Loucy (cell line): ENCODE data around the gene WASL.
"Not testable (repeated sequence)": the region's sequence is repeated elsewhere in the genome, so short reads cannot be mapped to it uniquely, and the experiment has no call there.

Experiments
- H2AFZ ChIP-seq: fragments of 200-600 bp; sonication (generic); 2 replicates; pipeline ENCODE4 v1.6.0; 2016; ENCODE audit warnings: antibody characterized with exemption, mild to moderate bottlenecking, low read length, moderate library complexity
- H3F3A ChIP-seq: fragments of 200-600 bp; 2 replicates; pipeline ENCODE4 v1.6.0; 2016; ENCODE audit warnings: antibody characterized with exemption, low read depth, mild to moderate bottlenecking
- H3K27me3 ChIP-seq: fragments of 200-600 bp; sonication (generic); 2 replicates; pipeline ENCODE4 v1.6.1; 2014; ENCODE audit warnings: low read length, mild to moderate bottlenecking; ENCODE audit not compliant: insufficient read depth, poor library complexity, severe bottlenecking
- H3K36me3 ChIP-seq: fragments of 200-600 bp; sonication (generic); 2 replicates; pipeline ENCODE4 v1.6.1; 2016; ENCODE audit warnings: low read length; ENCODE audit not compliant: insufficient read depth
- H3K4me1 ChIP-seq: fragments of 200-600 bp; sonication (generic); 2 replicates; pipeline ENCODE4 v1.5.1; 2014; ENCODE audit warnings: low read length, mild to moderate bottlenecking; ENCODE audit not compliant: insufficient read depth, poor library complexity, severe bottlenecking
- H3K4me2 ChIP-seq: fragments of 200-600 bp; sonication (generic); 2 replicates; pipeline ENCODE4 v1.6.0; 2014; ENCODE audit warnings: antibody characterized with exemption, low read length, low read depth, mild to moderate bottlenecking; ENCODE audit not compliant: poor library complexity, severe bottlenecking
- H3K4me3 ChIP-seq: fragments of 200-600 bp; sonication (generic); 2 replicates; pipeline ENCODE4 v1.5.1; 2014; ENCODE audit warnings: low read length, mild to moderate bottlenecking, mixed read lengths; ENCODE audit not compliant: poor library complexity, severe bottlenecking
- H3K79me2 ChIP-seq: fragments of 200-600 bp; sonication (generic); 2 replicates; pipeline ENCODE4 v1.6.1; 2014; ENCODE audit warnings: low read length; ENCODE audit not compliant: insufficient read depth
- H3K9ac ChIP-seq: fragments of 200-600 bp; sonication (generic); 2 replicates; pipeline ENCODE4 v1.6.0; 2014; ENCODE audit warnings: mild to moderate bottlenecking, low read depth, low read length, moderate library complexity; ENCODE audit not compliant: poor library complexity, severe bottlenecking
- H3K9me2 ChIP-seq: fragments of 200-600 bp; sonication (generic); replicated peaks from 2 replicates; pipeline ENCODE4 v1.6.1; 2016; ENCODE audit warnings: low read depth, low read length, mixed read lengths
- H3K9me3 ChIP-seq: fragments of 200-600 bp; sonication (generic); 2 replicates; pipeline ENCODE4 v1.6.1; 2014; ENCODE audit warnings: mild to moderate bottlenecking, antibody characterized with exemption, low read length, low read depth; ENCODE audit not compliant: insufficient read depth
- H4K20me1 ChIP-seq: fragments of 200-600 bp; sonication (generic); 2 replicates; pipeline ENCODE4 v1.6.0; 2014; ENCODE audit warnings: antibody characterized with exemption, low read length, mild to moderate bottlenecking; ENCODE audit not compliant: insufficient read depth, poor library complexity, severe bottlenecking
- CTCF ChIP-seq: fragments of 200-600 bp; sonication (generic); conservative IDR thresholded peaks from 2 replicates; pipeline ENCODE4 v1.5.1; 2014; ENCODE audit warnings: mild to moderate bottlenecking, antibody characterized with exemption, low read length
- EZH2phosphoT487 ChIP-seq: fragments of 200-600 bp; IDR thresholded peaks from 2 replicates; pipeline ENCODE4 v1.6.1; 2018; ENCODE audit warnings: antibody characterized with exemption, mild to moderate bottlenecking, moderate library complexity, borderline replicate concordance

WASL gene

GRCh38 chr7:123724817-123725253 is 24.0 kb downstream of the WASL start:
- Histone ChIP-seq H3K4me1 (peaks cover 22% of the 10 kb centered on the region), H3K9ac (no peak overlapping the region), H3K9me3 (no peaks in the 10 kb centered on the region), H3K27me3 (no peaks in the 10 kb centered on the region), H3K36me3 (no peaks in the 10 kb centered on the region), H3K4me3 (peak overlapping the region; percentile 50), H4K20me1 (peaks cover 68% of the 10 kb centered on the region), H2AFZ (no peak overlapping the region), H3F3A (no peaks in the 10 kb centered on the region), H3K4me2 (peak overlapping the region; percentile 61), H3K79me2 (peaks cover 92% of the 10 kb centered on the region), H3K9me2 (no peaks in the 10 kb centered on the region)
- TF ChIP-seq CTCF (no peak), EZH2phosphoT487 (no peak)

- Histone ChIP-seq H3K4me2 (peak overlapping the region; percentile 61), H3K9ac (no peak overlapping the region), H3K36me3 (no peaks in the 10 kb centered on the region), H3K4me3 (no peak overlapping the region), H3K9me3 (no peaks in the 10 kb centered on the region), H3K27me3 (no peaks in the 10 kb centered on the region), H3K79me2 (peaks cover 92% of the 10 kb centered on the region), H4K20me1 (peaks cover 77% of the 10 kb centered on the region), H3F3A (no peaks in the 10 kb centered on the region), H3K9me2 (no peaks in the 10 kb centered on the region), H2AFZ (no peak overlapping the region), H3K4me1 (peaks cover 25% of the 10 kb centered on the region)
- TF ChIP-seq CTCF (no peak), EZH2phosphoT487 (no peak)
These were observed 24.9 kb downstream of the WASL start for GRCh38 chr7:123723913-123724312.

- H3K9me3 ChIP-seq, H3K4me3 ChIP-seq, H3K9me2 ChIP-seq, H3F3A ChIP-seq, H3K9ac ChIP-seq, H2AFZ ChIP-seq, H3K36me3 ChIP-seq, H3K4me2 ChIP-seq, H3K27me3 ChIP-seq: not testable (repeated sequence)
- Histone ChIP-seq H3K79me2 (peaks cover 86% of the 10 kb centered on the region), H3K4me1 (peaks cover 20% of the 10 kb centered on the region), H4K20me1 (peaks cover 65% of the 10 kb centered on the region)
These were observed 28.3 kb downstream of the WASL start for GRCh38 chr7:123720527-123720926.

- H3K4me1 ChIP-seq, result peaks cover 20% of the 10 kb centered on the region
- H3K4me2 ChIP-seq, result no peak overlapping the region
- no peaks in the 10 kb centered on the region for H3K9me2 ChIP-seq
- no peak overlapping the region for H3K9ac ChIP-seq
- H3K4me3 ChIP-seq, result no peak overlapping the region
- H3K9me3 ChIP-seq, result no peaks in the 10 kb centered on the region
- H3K79me2 ChIP-seq, result peaks cover 79% of the 10 kb centered on the region
- no peak overlapping the region for H2AFZ ChIP-seq
- H3F3A ChIP-seq, result no peaks in the 10 kb centered on the region
- no peaks in the 10 kb centered on the region for H3K36me3 ChIP-seq
- peaks cover 59% of the 10 kb centered on the region for H4K20me1 ChIP-seq
- H3K27me3 ChIP-seq, result no peaks in the 10 kb centered on the region
- TF ChIP-seq CTCF (no peak), EZH2phosphoT487 (no peak)
These were observed 29.5 kb downstream of the WASL start for GRCh38 chr7:123719197-123719721.
